Lower leg skin (tissue), 4 donors: ENCODE results near the gene GNB1. TPM values are rescaled to one million over a fixed set of nuclear protein-coding genes. Genes with fewer than 3 reads are reported as not detected.

Experiments
- DNase-seq, 2 donors: peaks; one replicate each; pipeline ENCODE4 v3.0.0-alpha.2; 2019; ENCODE audit warnings: low spot score in 2 of 2
- H3K4me3 ChIP-seq: fragments of 200-600 bp; sonication (generic); 2 replicates; pipeline ENCODE4 v1.5.1; 2017; ENCODE audit warnings: mild to moderate bottlenecking, low read depth; ENCODE audit not compliant: poor library complexity, severe bottlenecking
- POLR2A ChIP-seq, 2 donors: fragments of 450-650 bp; IDR thresholded peaks; one replicate each; pipeline ENCODE4 v1.6.1; 2016 to 2017; ENCODE audit warnings: antibody characterized with exemption in 2 of 2, mild to moderate bottlenecking in 1 of 2, moderate library complexity in 1 of 2
- WGBS, 2 donors: methylation state at CpG; one replicate each; pipeline ENCODE4 v1.1.5; 2018; 5-methylcytosine and 5-hydroxymethylcytosine counted together
- intact Hi-C: fragments of 100-400 bp; cut with DNase I; formaldehyde crosslinking; loops from one replicate; pipeline ENCODE4 v1.15.0; 2023; ENCODE audit warnings: low total_unique reads
- total RNA-seq, 4 donors: library from RNA; depleted of rRNA; stranded (reverse); fragments of >200 nt; gene quantifications; one replicate each; pipeline ENCODE4 v1.1.0, GENCODE V29; 2016
- TF ChIP-seq, protein P1 (sequence below), 3 donors: fragments of 450-650 bp; IDR thresholded peaks; one replicate each; pipeline ENCODE4 v1.5.1; 2016; ENCODE audit warnings: antibody characterized with exemption in 3 of 3, mild to moderate bottlenecking in 3 of 3, moderate library complexity in 2 of 3

The GNB1 gene
- total RNA-seq, 4 donors from 2014 or later, result 103 to 141 (median 123) TPM

DNA sequence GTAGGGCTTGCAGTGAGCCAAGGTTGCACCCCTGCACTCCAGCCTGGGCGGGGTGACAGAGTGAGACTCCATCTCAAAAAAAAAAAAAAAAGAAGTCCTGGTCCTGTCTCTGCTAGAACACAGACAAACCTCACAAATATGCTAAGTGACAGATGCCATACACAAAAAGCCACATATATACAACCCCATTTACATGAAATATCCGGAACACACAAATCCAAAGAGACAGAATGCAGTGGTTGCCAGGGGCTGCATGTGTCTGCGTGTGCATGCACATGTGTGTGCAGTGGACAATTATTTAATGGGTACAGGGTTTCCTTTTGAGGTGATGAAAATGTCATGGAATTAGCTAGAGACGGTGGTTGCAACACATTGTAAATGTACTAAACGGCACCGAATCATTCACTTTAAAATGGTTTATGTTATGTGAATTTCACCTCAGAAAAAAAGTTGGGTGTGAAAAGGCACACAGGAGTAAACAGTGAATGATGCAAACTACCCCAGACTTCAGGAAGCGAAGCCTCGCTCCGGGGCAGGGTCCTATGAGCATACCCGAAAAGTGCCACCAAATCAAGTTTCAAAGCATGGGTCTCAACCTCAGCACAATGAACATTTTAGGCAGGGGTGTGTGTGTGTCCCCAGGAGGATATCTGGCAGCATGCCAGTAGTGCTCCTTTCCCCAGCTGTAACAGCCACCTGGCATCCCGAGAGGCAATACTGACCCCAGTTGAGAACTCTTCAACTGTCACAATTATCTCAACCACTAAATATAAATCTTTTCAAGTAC lies 48.3 kb downstream of the GNB1 start:
- no peak for DNase-seq
- intact Hi-C loops, result no loop called here
- TF ChIP-seq POLR2A (IDR thresholded peaks at IDR 0.05), result no peak
- TF ChIP-seq, protein P1, sequence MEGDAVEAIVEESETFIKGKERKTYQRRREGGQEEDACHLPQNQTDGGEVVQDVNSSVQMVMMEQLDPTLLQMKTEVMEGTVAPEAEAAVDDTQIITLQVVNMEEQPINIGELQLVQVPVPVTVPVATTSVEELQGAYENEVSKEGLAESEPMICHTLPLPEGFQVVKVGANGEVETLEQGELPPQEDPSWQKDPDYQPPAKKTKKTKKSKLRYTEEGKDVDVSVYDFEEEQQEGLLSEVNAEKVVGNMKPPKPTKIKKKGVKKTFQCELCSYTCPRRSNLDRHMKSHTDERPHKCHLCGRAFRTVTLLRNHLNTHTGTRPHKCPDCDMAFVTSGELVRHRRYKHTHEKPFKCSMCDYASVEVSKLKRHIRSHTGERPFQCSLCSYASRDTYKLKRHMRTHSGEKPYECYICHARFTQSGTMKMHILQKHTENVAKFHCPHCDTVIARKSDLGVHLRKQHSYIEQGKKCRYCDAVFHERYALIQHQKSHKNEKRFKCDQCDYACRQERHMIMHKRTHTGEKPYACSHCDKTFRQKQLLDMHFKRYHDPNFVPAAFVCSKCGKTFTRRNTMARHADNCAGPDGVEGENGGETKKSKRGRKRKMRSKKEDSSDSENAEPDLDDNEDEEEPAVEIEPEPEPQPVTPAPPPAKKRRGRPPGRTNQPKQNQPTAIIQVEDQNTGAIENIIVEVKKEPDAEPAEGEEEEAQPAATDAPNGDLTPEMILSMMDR (IDR thresholded peaks at IDR 0.05), result no peak
- no peak overlapping the region for H3K4me3 ChIP-seq
- 62% methylated on average over 11 of the region's 11 CpGs for WGBS, 2 donors

DNA sequence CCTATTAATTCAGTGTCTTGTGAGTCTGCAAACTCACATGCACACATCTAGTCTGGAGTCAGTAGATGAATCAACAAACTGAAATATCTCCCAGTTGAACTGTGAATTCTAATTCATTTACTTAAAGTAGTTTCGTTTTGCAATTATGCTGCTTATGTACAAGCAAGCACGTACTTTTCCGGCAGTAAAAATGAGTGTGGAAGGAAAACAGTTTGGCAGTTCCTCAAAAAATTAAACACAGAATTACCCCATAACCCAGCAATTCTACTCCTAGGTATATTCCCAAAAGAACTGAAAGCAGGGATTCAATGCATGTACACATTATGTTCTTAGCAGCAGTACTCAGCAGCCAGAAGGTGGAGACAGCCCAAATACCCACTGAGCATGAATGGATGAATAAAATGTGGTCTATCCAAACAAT lies 49.3 kb downstream of the GNB1 start:
- no peak overlapping the region for H3K4me3 ChIP-seq
- no peak for DNase-seq
- no peak for TF ChIP-seq POLR2A (IDR thresholded peaks at IDR 0.05)
- TF ChIP-seq, protein P1 (IDR thresholded peaks at IDR 0.05), result no peak
- WGBS, 2 donors, result 5 to 14% methylated on average over 3 of the region's 3 CpGs
- intact Hi-C loops, result no loop called here

DNA sequence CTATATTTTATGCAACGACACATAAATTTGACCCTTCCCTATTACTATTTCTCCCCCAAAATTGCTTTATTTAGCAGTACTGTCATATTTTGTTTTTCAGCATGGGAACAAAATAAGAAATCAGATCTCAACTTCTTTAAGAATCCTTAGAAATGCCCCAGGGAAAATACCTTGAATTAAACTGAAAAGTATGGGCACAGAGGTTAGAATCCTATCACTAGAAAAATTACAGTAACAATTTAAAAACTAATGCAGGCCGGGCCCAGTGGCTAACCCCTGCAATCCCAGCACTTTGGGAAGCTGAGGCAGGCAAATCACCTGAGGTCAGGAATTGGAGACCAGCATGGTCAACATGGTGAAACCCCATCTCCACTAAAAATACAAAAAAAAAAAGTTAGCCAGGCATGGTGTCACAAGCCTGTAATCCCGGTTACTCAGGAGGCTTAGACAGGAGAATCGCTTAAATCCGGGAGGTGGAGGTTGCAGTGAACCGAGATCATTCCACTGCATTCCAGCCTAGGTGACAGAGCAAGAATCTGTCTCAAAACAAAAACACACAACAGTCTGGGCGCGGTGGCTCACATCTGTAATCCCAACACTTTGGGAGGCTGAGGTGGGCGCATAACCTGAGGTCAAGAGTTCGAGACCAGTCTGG lies 51.4 kb downstream of the GNB1 start:
- H3K4me3 ChIP-seq, result no peak overlapping the region
- WGBS, 2 donors, result 85 to 87% methylated on average over 10 of the region's 10 CpGs
- intact Hi-C loops, result no loop called here
- TF ChIP-seq POLR2A (IDR thresholded peaks at IDR 0.05), result no peak
- TF ChIP-seq, protein P1 (IDR thresholded peaks at IDR 0.05), result no peak
- no peak for DNase-seq

DNA sequence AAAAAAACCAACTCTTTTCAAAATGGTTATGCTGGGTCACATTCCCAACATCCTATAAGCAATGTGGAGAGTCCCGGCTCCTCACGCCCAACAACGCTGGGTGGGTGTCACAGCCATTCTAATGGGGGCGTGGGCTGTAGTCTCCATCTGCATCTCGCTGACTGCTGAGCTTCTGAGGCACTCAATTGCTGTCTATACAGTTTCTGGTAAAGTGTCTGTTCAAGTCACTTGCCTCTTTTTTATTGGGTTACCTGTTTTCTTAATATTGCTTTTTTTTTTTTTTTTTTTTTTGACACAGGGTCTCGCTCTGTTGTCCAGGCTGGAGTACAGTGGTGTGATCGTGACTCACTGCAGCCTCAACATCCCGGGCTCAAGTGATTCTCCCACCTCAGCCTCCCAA lies 54.8 kb downstream of the GNB1 start:
- no peak for TF ChIP-seq POLR2A (IDR thresholded peaks at IDR 0.05)
- TF ChIP-seq, protein P1 (IDR thresholded peaks at IDR 0.05), result no peak
- WGBS, 2 donors, result 95 to 97% methylated on average over 8 of the region's 8 CpGs
- intact Hi-C loops, result no loop called here
- no peak for DNase-seq
- H3K4me3 ChIP-seq, result no peak overlapping the region

DNA sequence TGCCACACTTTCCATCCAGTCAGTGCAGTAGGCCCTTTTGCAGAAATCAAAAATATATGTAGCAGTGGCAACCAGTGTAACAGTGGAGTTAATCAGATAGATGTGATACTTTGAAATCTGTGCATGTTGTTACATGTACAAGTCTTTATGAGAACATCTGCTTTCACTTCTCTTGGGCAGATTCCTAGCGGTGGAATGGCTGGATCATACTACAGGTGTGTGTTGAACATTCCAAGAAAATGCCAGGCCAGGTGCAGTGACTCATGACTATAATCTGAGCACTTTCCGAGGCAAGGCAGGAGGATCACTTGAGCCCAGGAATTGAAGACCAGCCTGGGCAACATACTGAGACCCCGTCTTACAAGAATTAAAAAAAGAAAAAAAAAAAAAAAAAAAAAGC lies 55.3 kb downstream of the GNB1 start:
- DNase-seq, result peak in 1 of 2 donors; percentile 28
- intact Hi-C loops, result no loop called here
- H3K4me3 ChIP-seq, result no peak overlapping the region
- 50 to 58% methylated on average over 3 of the region's 3 CpGs for whole genome bisulfite sequencing, 2 donors
- TF ChIP-seq POLR2A (IDR thresholded peaks at IDR 0.05), result no peak
- TF ChIP-seq, protein P1 (IDR thresholded peaks at IDR 0.05), result no peak
